Stomach (tissue), 9 donors: Measurements from ENCODE around the gene ITPR2. TPM values are rescaled to one million over a fixed set of nuclear protein-coding genes. Genes with fewer than 3 reads are reported as not detected.
"Not testable (repeated sequence)": the region's sequence is repeated elsewhere in the genome, so short reads cannot be mapped to it uniquely, and the experiment has no call there.

ENCODE experiments used
- DNase-seq, 2 donors: peaks; one replicate each; pipeline versions ENCODE4 v3.0.0 to v3.0.0-alpha.2; 2013 to 2019
- H3K27ac ChIP-seq, 5 donors: fragments of 200-600 bp in 4 of 5; sonication (generic) in 4 of 5; one replicate each; pipeline ENCODE4 v1.5.1; 2013 to 2019; ENCODE audit warnings: mild to moderate bottlenecking in 1 of 5, moderate library complexity in 1 of 5
- H3K27me3 ChIP-seq, 3 donors: fragments of 200-600 bp; sonication (generic); one replicate each; pipeline ENCODE4 v1.5.1; 2017 to 2019; ENCODE audit warnings: mixed run types in 1 of 3
- H3K36me3 ChIP-seq, 4 donors: fragments of 200-600 bp; sonication (generic); 1 replicate in 3 of 4; 2 replicates in 1 of 4; pipeline ENCODE4 v1.5.1; 2016 to 2019
- H3K4me1 ChIP-seq, 4 donors: fragments of 200-600 bp; sonication (generic); one replicate each; pipeline ENCODE4 v1.5.1; 2016 to 2019
- H3K4me3 ChIP-seq, 4 donors: fragments of 200-600 bp; sonication (generic) in 3 of 4; one replicate each; pipeline ENCODE4 v1.5.1; 2016 to 2019; ENCODE audit warnings: mild to moderate bottlenecking in 1 of 4
- H3K9me3 ChIP-seq, 4 donors: fragments of 200-600 bp; sonication (generic); one replicate each; pipeline ENCODE4 v1.5.1; 2016 to 2019
- EP300 ChIP-seq: sonication (generic); formaldehyde crosslinking; IDR thresholded peaks from one replicate; pipeline ENCODE4 v1.6.1; 2017; ENCODE audit warnings: antibody characterized with exemption
- POLR2A ChIP-seq, 4 donors: fragments of 450-650 bp; IDR thresholded peaks; one replicate each; pipeline ENCODE4 v1.6.1; 2016; ENCODE audit warnings: antibody characterized with exemption in 4 of 4, control low read depth in 2 of 4, mild to moderate bottlenecking in 1 of 4, moderate library complexity in 1 of 4
- POLR2AphosphoS5 ChIP-seq, 3 donors: sonication (generic); formaldehyde crosslinking; IDR thresholded peaks; one replicate each; pipeline ENCODE4 v1.6.1; 2016; ENCODE audit warnings: antibody characterized with exemption in 3 of 3
- WGBS, 5 donors: extraction: QIAGEN DNeasy Blood & Tissue Kit in 3 of 5; methylation state at CpG; one replicate each; pipeline versions ENCODE4 v1.1.5 to v1.1.7; 2013 to 2018; 5-methylcytosine and 5-hydroxymethylcytosine counted together
- intact Hi-C: fragments of 100-400 bp; cut with DNase I; formaldehyde crosslinking; loops from one replicate; pipeline ENCODE4 v1.15.1; 2023; ENCODE audit warnings: low total_unique reads
- polyA plus RNA-seq, 3 donors: library from polyadenylated mRNA; stranded (reverse); fragments of 200-250 nt; gene quantifications; one replicate each; pipeline ENCODE4 v1.2.3, GENCODE V29; 2013
- total RNA-seq, 5 donors: library from RNA; depleted of rRNA; stranded (reverse); fragments of >200 nt; gene quantifications; one replicate each; pipeline versions ENCODE4 v1.1.0 to v1.2.3, GENCODE V29; 2014 to 2016
- TF ChIP-seq, protein P1 (sequence below), 7 experiments: fragments of 450-650 bp in 4 of 7; fragments of 200-600 bp in 3 of 7; sonication (generic) in 3 of 7; IDR thresholded peaks; one replicate each; pipeline ENCODE4 v1.5.1; 2016 to 2019; ENCODE audit warnings: antibody characterized with exemption in 7 of 7, control low read depth in 2 of 7, mild to moderate bottlenecking in 1 of 7
- donor health status: healthy with polysubstance abuse.
- donor health status: Bipolar disorder and iron deficiency.
- donor health status: healthy.

The ITPR2 gene
- total and polyA plus RNA-seq, 8 donors = 1.4 to 172 (median 23.4) TPM

DNA sequence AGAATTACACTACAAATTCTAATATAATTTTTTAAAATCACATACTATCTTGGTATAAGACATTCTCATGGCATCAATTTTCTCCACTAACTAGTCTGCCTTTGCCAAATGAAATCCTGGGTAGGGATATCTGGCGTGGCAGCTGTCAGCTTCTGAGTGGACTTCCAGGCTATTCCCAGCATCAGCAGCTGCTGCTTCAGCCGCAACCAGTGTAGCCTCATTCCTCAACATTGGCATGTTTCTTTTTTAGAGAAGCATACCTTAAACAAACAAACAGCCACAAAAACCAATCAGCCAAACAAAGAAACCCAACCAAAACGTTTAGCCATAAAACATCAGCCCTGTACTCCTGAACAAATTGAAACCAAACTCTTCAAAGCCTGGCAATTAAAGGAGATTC is 401.8 kb downstream of the ITPR2 start:
- DNase-seq = no peak
- no peak overlapping the region for H3K4me3 ChIP-seq
- H3K27ac ChIP-seq = no peak overlapping the region
- 29 to 35% (median 33%) methylated on average over 3 of the region's 3 CpGs for WGBS, 5 donors
- no peaks in the 10 kb centered on the region for H3K36me3 ChIP-seq
- no peaks in the 10 kb centered on the region for H3K27me3 ChIP-seq
- intact Hi-C loops = no loop called here
- TF ChIP-seq POLR2AphosphoS5 (IDR thresholded peaks at IDR 0.05) (no peak), EP300 (no peak), POLR2A (IDR thresholded peaks at IDR 0.05) (no peak)
- TF ChIP-seq, protein P1, sequence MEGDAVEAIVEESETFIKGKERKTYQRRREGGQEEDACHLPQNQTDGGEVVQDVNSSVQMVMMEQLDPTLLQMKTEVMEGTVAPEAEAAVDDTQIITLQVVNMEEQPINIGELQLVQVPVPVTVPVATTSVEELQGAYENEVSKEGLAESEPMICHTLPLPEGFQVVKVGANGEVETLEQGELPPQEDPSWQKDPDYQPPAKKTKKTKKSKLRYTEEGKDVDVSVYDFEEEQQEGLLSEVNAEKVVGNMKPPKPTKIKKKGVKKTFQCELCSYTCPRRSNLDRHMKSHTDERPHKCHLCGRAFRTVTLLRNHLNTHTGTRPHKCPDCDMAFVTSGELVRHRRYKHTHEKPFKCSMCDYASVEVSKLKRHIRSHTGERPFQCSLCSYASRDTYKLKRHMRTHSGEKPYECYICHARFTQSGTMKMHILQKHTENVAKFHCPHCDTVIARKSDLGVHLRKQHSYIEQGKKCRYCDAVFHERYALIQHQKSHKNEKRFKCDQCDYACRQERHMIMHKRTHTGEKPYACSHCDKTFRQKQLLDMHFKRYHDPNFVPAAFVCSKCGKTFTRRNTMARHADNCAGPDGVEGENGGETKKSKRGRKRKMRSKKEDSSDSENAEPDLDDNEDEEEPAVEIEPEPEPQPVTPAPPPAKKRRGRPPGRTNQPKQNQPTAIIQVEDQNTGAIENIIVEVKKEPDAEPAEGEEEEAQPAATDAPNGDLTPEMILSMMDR (IDR thresholded peaks at IDR 0.05) = no peak
- H3K4me1 ChIP-seq = peaks cover 0 to 10% (median 0%) of the 10 kb centered on the region in 4 donors
- no peaks in the 10 kb centered on the region for H3K9me3 ChIP-seq

DNA sequence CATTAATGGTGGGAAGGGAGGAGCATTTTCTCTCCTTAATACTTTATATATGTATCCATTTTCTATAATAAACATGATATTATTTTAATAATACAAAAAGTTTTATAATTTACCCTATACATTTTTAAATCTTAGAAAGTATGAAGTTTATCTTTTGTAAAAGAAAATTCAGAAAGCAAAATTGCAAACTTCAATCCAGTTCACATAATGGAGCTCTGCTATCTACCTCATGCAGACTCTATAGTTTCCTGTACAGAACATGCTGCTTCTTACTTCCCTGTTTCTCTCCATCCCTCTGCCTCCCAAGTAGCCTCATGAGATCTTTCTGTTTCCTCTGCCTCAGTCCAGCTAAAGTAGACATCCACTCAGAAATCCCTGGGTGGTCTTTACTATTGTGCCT is 402.4 kb downstream of the ITPR2 start:
- intact Hi-C loops, H3K4me3 ChIP-seq, H3K9me3 ChIP-seq, H3K36me3 ChIP-seq, H3K27ac ChIP-seq, H3K27me3 ChIP-seq, DNase-seq, H3K4me1 ChIP-seq: not testable (repeated sequence)

DNA sequence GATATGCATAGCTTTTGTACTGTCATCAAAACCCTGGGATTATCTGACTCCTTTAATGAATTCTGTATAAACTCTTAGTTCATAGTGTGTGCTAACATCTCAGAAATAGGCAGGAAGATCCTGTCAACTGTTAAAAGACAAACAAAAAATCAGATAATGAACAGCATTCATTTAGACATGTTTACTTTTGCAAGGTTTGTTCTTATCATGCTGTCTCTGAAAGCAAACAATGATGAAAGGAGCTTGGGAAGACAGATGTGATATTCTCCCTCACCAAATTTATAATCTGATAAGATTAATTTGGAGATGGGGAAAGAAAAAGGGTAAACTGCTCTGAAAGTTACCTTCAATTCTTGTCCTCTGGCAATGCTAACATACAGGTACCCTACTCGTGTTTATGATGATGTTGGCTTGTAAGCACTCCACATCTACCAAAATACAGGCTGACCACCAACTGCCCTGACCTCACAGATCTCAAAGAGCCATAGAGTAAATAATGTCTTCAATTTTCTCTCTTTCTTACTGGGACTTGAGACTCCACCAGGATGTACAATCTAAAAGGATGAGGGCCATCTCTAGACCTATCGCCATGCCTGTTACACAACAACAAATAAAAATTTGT is 403.8 kb downstream of the ITPR2 start:
- WGBS, 5 donors = 80 to 88% (median 82%) methylated on average over 2 of the region's 2 CpGs

DNA sequence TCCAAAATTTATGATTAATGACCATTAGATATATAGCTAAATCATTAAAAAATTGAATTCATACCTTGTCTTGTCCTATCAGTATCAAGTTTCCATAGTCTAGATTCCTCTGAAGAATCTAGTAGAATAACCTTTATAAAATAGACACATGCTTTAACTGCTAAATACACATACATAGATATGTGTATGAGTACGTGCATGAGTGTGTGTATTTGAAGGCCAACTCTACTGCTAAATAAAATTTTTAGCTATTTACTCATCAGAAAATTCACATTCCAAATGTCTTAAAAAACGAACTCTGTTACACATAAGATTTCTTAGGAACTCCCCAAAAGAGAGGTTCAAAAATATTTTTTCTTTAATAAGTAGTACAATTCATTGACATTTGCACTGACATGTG is 404.6 kb downstream of the ITPR2 start:
- no peaks in the 10 kb centered on the region for H3K36me3 ChIP-seq
- TF ChIP-seq, protein P1 (IDR thresholded peaks at IDR 0.05) = no peak
- TF ChIP-seq POLR2AphosphoS5 (IDR thresholded peaks at IDR 0.05) (no peak), POLR2A (IDR thresholded peaks at IDR 0.05) (no peak), EP300 (no peak)
- 91 to 98% (median 94%) methylated on average over 2 of the region's 2 CpGs for WGBS, 5 donors

More for the DNA sequence above, 403.8 kb downstream of the ITPR2 start:
- no peaks in the 10 kb centered on the region for H3K27me3 ChIP-seq
- H3K9me3 ChIP-seq = no peaks in the 10 kb centered on the region
- intact Hi-C loops = no loop called here
- no peak overlapping the region for H3K27ac ChIP-seq
- H3K4me1 ChIP-seq = no peaks in the 10 kb centered on the region
- no peak for DNase-seq
- no peaks in the 10 kb centered on the region for H3K36me3 ChIP-seq
- H3K4me3 ChIP-seq = no peak overlapping the region
- no peak for TF ChIP-seq EP300
- TF ChIP-seq, protein P1 (IDR thresholded peaks at IDR 0.05) = no peak
- TF ChIP-seq POLR2A (IDR thresholded peaks at IDR 0.05) = no peak
- no peak for TF ChIP-seq POLR2AphosphoS5 (IDR thresholded peaks at IDR 0.05)

DNA sequence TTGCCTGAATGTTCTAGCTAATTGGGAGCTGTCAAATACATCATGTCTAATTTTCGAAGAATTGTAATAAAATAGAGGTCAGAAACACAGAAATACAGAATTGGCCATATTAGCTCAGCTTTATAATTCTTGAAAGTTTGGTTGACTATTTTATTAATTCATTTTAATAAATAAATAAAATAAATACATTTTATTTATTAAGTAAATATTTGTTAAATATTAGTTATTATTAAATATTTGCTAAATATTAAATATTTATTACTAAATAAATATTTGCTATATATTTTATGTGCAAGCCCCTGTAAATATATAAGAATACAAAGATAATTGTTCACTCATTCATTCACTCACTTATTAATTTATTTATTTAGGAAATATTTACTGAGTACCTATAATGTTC is 406.3 kb downstream of the ITPR2 start:
- no peak for DNase-seq
- TF ChIP-seq POLR2A (IDR thresholded peaks at IDR 0.05) = no peak
- no peak for TF ChIP-seq POLR2AphosphoS5 (IDR thresholded peaks at IDR 0.05)
- TF ChIP-seq, protein P1 (IDR thresholded peaks at IDR 0.05) = no peak
- TF ChIP-seq EP300 = no peak
- Histone ChIP-seq H3K4me3 (no peak overlapping the region), H3K4me1 (no peaks in the 10 kb centered on the region), H3K27ac (no peak overlapping the region), H3K27me3 (no peaks in the 10 kb centered on the region), H3K36me3 (no peaks in the 10 kb centered on the region), H3K9me3 (no peaks in the 10 kb centered on the region)
- intact Hi-C loops = no loop called here
- 83 to 98% (median 97%) methylated on average over 1 of the region's 1 CpG for WGBS, 5 donors

More for the DNA sequence above, 404.6 kb downstream of the ITPR2 start:
- DNase-seq = no peak
- Histone ChIP-seq H3K4me3 (no peak overlapping the region), H3K27me3 (no peaks in the 10 kb centered on the region), H3K27ac (no peak overlapping the region), H3K4me1 (no peaks in the 10 kb centered on the region), H3K9me3 (no peaks in the 10 kb centered on the region)
- intact Hi-C loops = no loop called here
